Measurements from ENCODE around the gene SF3B4. TPM values are rescaled to one million over a fixed set of nuclear protein-coding genes. Genes with fewer than 3 reads are reported as not detected.

SF3B4 gene
- total RNA-seq, 1 experiment from 2014 or later: 127 TPM

DNA sequence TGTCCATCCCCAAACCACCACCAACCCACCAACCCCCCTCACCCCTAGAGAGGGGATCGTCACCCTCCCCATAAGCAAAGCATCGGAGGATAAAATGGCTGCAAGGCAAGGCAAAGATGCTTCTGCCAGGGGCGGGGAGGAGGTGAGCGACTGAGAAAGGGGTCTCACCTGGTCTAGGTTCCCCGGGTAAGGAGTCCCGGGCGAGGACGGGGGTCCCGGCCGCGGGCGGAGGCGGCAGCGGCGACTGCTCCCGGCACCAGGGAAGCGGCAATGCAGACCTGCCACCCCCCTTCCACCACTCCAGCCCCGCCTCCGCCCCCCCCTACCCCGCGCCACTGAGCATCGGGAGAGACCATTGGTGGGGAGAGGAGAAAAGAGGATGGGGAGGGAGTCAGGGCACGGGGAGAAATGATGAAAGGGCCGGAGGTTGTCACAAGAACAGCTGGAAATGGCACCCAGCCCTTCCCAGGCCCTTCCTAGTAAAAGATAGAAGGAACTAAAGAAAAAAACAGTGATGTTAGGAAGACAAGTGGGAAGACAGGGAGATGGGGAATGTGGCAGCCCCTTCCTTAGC lies 9.9 kb downstream of the SF3B4 start, which contains the start of gene SV2A:
TSS of gene SV2A (minus strand) at position 274 of the 574 bp plus-strand sequence. CDS start 4,004 bp downstream, outside the sequence.
- no peak within 1 kb of the TSS for H3K23ac ChIP-seq (ENCODE audit: insufficient read length, low read depth, low read length)
- no peaks in the 10 kb centered on the region for H3K27me3 ChIP-seq (ENCODE audit: insufficient read depth, low read length)
- no peaks in the 10 kb centered on the region for H3K9me3 Mint-ChIP-seq
- peaks cover 8% of the 10 kb centered on the region; the same call in 1 of the 2 replicates for H3K4me1 ChIP-seq (ENCODE audit: insufficient read depth, low read length)
- no peak within 1 kb of the TSS for H2AK5ac ChIP-seq (ENCODE audit: insufficient read length, low read length)
- H2BK20ac ChIP-seq (ENCODE audit: low read depth, low read length, poor library complexity, severe bottlenecking): no peak within 1 kb of the TSS
- H3K4ac ChIP-seq (ENCODE audit: low read depth, low read length): no peak within 1 kb of the TSS
- H4K91ac ChIP-seq (ENCODE audit: insufficient read length, low read depth, low read length): no peak within 1 kb of the TSS
- no peaks in the 10 kb centered on the region for H4K20me1 ChIP-seq (ENCODE audit: control insufficient read depth, insufficient read depth, insufficient read length)
- no peak within 1 kb of the TSS for H3K27ac ChIP-seq (ENCODE audit: insufficient read length, low read depth, low read length)
- no peak within 1 kb of the TSS for H3K56ac ChIP-seq (ENCODE audit: insufficient read length, low read depth, low read length)
- H3K4me1 Mint-ChIP-seq: peaks cover 27 to 31% of the 10 kb centered on the region in 2 experiments
- H3T11ph ChIP-seq (ENCODE audit: low read length): no peak within 1 kb of the TSS
- H2BK5ac ChIP-seq (ENCODE audit: insufficient read length, low read length): no peak within 1 kb of the TSS
- no peaks in the 10 kb centered on the region for H3K79me1 ChIP-seq (ENCODE audit: insufficient read depth, low read depth, low read length, poor library complexity, severe bottlenecking)
- DNase-seq: peak; percentile 86
- H4K8ac ChIP-seq (replicated peaks; ENCODE audit: insufficient read length, low read depth, low read length): no peak within 1 kb of the TSS
- H3K18ac ChIP-seq (ENCODE audit: insufficient read length, low read depth, low read length): no peak within 1 kb of the TSS
- no peak within 1 kb of the TSS for H2BK120ac ChIP-seq (ENCODE audit: low read depth, low read length, poor library complexity, severe bottlenecking)
- no peak within 1 kb of the TSS for H2AFZ ChIP-seq (ENCODE audit: low read length)
- H3K23me2 ChIP-seq (ENCODE audit: insufficient read length, low read depth, low read length, poor library complexity, severe bottlenecking): peaks cover 13% of the 10 kb centered on the region
- H3K14ac ChIP-seq (ENCODE audit: insufficient read depth, low read length): no peak within 1 kb of the TSS
- WGBS (ENCODE audit: extremely low coverage, insufficient read length, low lambda C conversion rate): no CpG with 5 or more reads among the region's 24 CpGs
- peak within 1 kb of the TSS; percentile 65 for H3K4me2 ChIP-seq (ENCODE audit: insufficient read depth, insufficient read length, low read length)
- H2BK15ac ChIP-seq (ENCODE audit: low read depth, low read length): no peak within 1 kb of the TSS
- peak within 1 kb of the TSS; percentile 88 to 98 for H3K4me3 Mint-ChIP-seq
- H3K9ac ChIP-seq (ENCODE audit: extremely low read depth, insufficient read length, low read length): peak within 1 kb of the TSS; percentile 53
- peaks cover 11 to 23% (median 18%) of the 10 kb centered on the region in 3 experiments; a peak in 6 of 7 replicates for H3K36me3 Mint-ChIP-seq (ENCODE audit: insufficient read depth in 1 of 3, low read depth in 3 of 3)
- H3K27me3 Mint-ChIP-seq (ENCODE audit: low read depth): no peaks in the 10 kb centered on the region
- TF ChIP-seq, protein P1, sequence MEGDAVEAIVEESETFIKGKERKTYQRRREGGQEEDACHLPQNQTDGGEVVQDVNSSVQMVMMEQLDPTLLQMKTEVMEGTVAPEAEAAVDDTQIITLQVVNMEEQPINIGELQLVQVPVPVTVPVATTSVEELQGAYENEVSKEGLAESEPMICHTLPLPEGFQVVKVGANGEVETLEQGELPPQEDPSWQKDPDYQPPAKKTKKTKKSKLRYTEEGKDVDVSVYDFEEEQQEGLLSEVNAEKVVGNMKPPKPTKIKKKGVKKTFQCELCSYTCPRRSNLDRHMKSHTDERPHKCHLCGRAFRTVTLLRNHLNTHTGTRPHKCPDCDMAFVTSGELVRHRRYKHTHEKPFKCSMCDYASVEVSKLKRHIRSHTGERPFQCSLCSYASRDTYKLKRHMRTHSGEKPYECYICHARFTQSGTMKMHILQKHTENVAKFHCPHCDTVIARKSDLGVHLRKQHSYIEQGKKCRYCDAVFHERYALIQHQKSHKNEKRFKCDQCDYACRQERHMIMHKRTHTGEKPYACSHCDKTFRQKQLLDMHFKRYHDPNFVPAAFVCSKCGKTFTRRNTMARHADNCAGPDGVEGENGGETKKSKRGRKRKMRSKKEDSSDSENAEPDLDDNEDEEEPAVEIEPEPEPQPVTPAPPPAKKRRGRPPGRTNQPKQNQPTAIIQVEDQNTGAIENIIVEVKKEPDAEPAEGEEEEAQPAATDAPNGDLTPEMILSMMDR (conservative IDR thresholded peaks at IDR 0.05): no peak
- no peak within 1 kb of the TSS for H4K5ac ChIP-seq (ENCODE audit: insufficient read length, low read depth, low read length)
- H3K9me3 ChIP-seq (ENCODE audit: control insufficient read depth, low read depth, low read length): no peaks in the 10 kb centered on the region
- peak within 1 kb of the TSS; percentile 76 to 97 (median 83); a peak in 4 of 7 replicates for H3K27ac Mint-ChIP-seq
- no peaks in the 10 kb centered on the region; the same call in 1 of the 2 replicates for H3K79me2 ChIP-seq (ENCODE audit: insufficient read depth, low read length)
- no peak within 1 kb of the TSS for H2BK12ac ChIP-seq (ENCODE audit: insufficient read length, low read depth, low read length)
